ENCODE results near the gene CCDC13.

- TF ChIP-seq CTCF (IDR thresholded peaks at IDR 0.05; ENCODE audit: low read depth, low read length, poor library complexity, severe bottlenecking) (no peak), EZH2phosphoT487 (IDR thresholded peaks at IDR 0.05; ENCODE audit: borderline replicate concordance, low read length) (no peak)
Observed at GRCh38 chr3:42803414-42804105, 30.5 kb upstream of the CCDC13 start.

Data from DOHH2 (cell line).